SK-N-SH (cell line): ENCODE results near the gene THSD4.

Experiments used
- CTCF ChIP-seq: fragments of 200-600 bp; sonication (generic); IDR thresholded peaks from 2 replicates; pipeline ENCODE4 v1.6.1; 2017; ENCODE audit warnings: antibody characterized with exemption, mild to moderate bottlenecking, moderate library complexity
- FOXM1 ChIP-seq: IDR thresholded peaks from 2 replicates; pipeline ENCODE4 v1.4.0; 2012; ENCODE audit warnings: low read depth, mild to moderate bottlenecking
- IRF3 ChIP-seq: fragments of 150-350 bp; IDR thresholded peaks from 2 replicates; pipeline ENCODE4 v1.6.1; 2016; ENCODE audit warnings: mild to moderate bottlenecking, low read depth, low read length
- MAX ChIP-seq: IDR thresholded peaks from 2 replicates; pipeline ENCODE4 v1.4.0; 2012; ENCODE audit warnings: low read depth
- SIN3A ChIP-seq: IDR thresholded peaks from 2 replicates; pipeline ENCODE4 v1.6.1; 2012; ENCODE audit warnings: low read depth, mild to moderate bottlenecking, low read length, moderate library complexity, borderline replicate concordance
- USF2 ChIP-seq: fragments of 150-350 bp; IDR thresholded peaks from 2 replicates; pipeline ENCODE4 v1.6.1; 2017; ENCODE audit warnings: antibody characterized with exemption, low read length, low read depth, borderline replicate concordance

GRCh38 chr15:71598741-71599140 lies 483.5 kb downstream of the THSD4 start:
- TF ChIP-seq CTCF (no peak), IRF3 (no peak), MAX (no peak), USF2 (no peak), FOXM1 (no peak), SIN3A (no peak)
